ENCODE data around the gene VAV2. TPM values are rescaled to one million over a fixed set of nuclear protein-coding genes. Genes with fewer than 3 reads are reported as not detected.

VAV2 gene
- total RNA-seq, 1 experiment from 2014 or later, result 9.7 TPM

GRCh38 chr9:133906218-133906617 lies 85.9 kb downstream of the VAV2 start:
- POLR2A ChIA-PET (ENCODE audit: unreplicated experiment), result no interaction called here
- H3K4me1 ChIP-seq (ENCODE audit: insufficient read depth, low read length), result no peaks in the 10 kb centered on the region
- H3K9ac ChIP-seq (ENCODE audit: low read length), result no peak overlapping the region
- DNase-seq (no peak), ATAC-seq (no peak)
- H3K36me3 ChIP-seq (ENCODE audit: low read depth, low read length), result no peaks in the 10 kb centered on the region
- H3K4me3 ChIP-seq (ENCODE audit: low read length), result no peak overlapping the region
- H3K27me3 ChIP-seq (ENCODE audit: low read length), result no peaks in the 10 kb centered on the region
- BruUV-seq (replicated peaks), result no TSS peak
- CTCF ChIA-PET, result no interaction called here
- no peak overlapping the region for H3K27ac ChIP-seq (ENCODE audit: low read length)
- no peak for TF ChIP-seq EZH2 (IDR thresholded peaks at IDR 0.05; ENCODE audit: low read length, unreplicated experiment)
- TF ChIP-seq EZH2phosphoT487 (IDR thresholded peaks at IDR 0.05; ENCODE audit: borderline replicate concordance, low read length), result no peak
- TF ChIP-seq, protein P1, sequence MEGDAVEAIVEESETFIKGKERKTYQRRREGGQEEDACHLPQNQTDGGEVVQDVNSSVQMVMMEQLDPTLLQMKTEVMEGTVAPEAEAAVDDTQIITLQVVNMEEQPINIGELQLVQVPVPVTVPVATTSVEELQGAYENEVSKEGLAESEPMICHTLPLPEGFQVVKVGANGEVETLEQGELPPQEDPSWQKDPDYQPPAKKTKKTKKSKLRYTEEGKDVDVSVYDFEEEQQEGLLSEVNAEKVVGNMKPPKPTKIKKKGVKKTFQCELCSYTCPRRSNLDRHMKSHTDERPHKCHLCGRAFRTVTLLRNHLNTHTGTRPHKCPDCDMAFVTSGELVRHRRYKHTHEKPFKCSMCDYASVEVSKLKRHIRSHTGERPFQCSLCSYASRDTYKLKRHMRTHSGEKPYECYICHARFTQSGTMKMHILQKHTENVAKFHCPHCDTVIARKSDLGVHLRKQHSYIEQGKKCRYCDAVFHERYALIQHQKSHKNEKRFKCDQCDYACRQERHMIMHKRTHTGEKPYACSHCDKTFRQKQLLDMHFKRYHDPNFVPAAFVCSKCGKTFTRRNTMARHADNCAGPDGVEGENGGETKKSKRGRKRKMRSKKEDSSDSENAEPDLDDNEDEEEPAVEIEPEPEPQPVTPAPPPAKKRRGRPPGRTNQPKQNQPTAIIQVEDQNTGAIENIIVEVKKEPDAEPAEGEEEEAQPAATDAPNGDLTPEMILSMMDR (conservative IDR thresholded peaks at IDR 0.05; ENCODE audit: low read depth, low read length), result no peak
- no peaks in the 10 kb centered on the region for H3K9me3 ChIP-seq (ENCODE audit: low read length)
- H3K79me2 ChIP-seq (ENCODE audit: low read length), result peaks cover 8% of the 10 kb centered on the region; the same call in 1 of the 2 replicates
- H3F3A ChIP-seq (ENCODE audit: low read length, unreplicated experiment), result no peaks in the 10 kb centered on the region
- no peaks in the 10 kb centered on the region for H3K9me2 ChIP-seq (replicated peaks; ENCODE audit: low read length)
- intact Hi-C loops (cut with micrococcal nuclease), result no loop called here
- H3K4me2 ChIP-seq (ENCODE audit: low read length), result no peak overlapping the region
- H2AFZ ChIP-seq (ENCODE audit: low read length), result no peak overlapping the region
- no peaks in the 10 kb centered on the region for H4K20me1 ChIP-seq (ENCODE audit: low read length)

- Histone ChIP-seq H3K9me3 (ENCODE audit: low read length) (no peaks in the 10 kb centered on the region), H3K9me2 (replicated peaks; ENCODE audit: low read length) (no peaks in the 10 kb centered on the region), H3F3A (ENCODE audit: low read length, unreplicated experiment) (no peaks in the 10 kb centered on the region), H2AFZ (ENCODE audit: low read length) (no peak overlapping the region), H3K4me3 (ENCODE audit: low read length) (no peak overlapping the region), H3K4me1 (ENCODE audit: insufficient read depth, low read length) (no peaks in the 10 kb centered on the region), H4K20me1 (ENCODE audit: low read length) (no peaks in the 10 kb centered on the region), H3K27ac (ENCODE audit: low read length) (no peak overlapping the region), H3K27me3 (ENCODE audit: low read length) (no peaks in the 10 kb centered on the region), H3K79me2 (ENCODE audit: low read length) (peaks cover 8% of the 10 kb centered on the region; the same call in 1 of the 2 replicates), H3K4me2 (ENCODE audit: low read length) (no peak overlapping the region), H3K36me3 (ENCODE audit: low read depth, low read length) (no peaks in the 10 kb centered on the region), H3K9ac (ENCODE audit: low read length) (no peak overlapping the region)
- BruUV-seq (replicated peaks), result no TSS peak
- no peak for DNase-seq
- ChIA-PET POLR2A (ENCODE audit: unreplicated experiment) (no interaction called here), CTCF (no interaction called here)
- no peak for TF ChIP-seq EZH2 (IDR thresholded peaks at IDR 0.05; ENCODE audit: low read length, unreplicated experiment)
- TF ChIP-seq, protein P1 (conservative IDR thresholded peaks at IDR 0.05; ENCODE audit: low read depth, low read length), result no peak
- TF ChIP-seq EZH2phosphoT487 (IDR thresholded peaks at IDR 0.05; ENCODE audit: borderline replicate concordance, low read length), result no peak
- no peak for ATAC-seq
- intact Hi-C loops (cut with micrococcal nuclease), result no loop called here
These were observed 86.6 kb downstream of the VAV2 start for GRCh38 chr9:133905493-133905892.

GRCh38 chr9:133904346-133905090 lies 87.6 kb downstream of the VAV2 start:
- Histone ChIP-seq H3K4me2 (ENCODE audit: low read length) (no peak overlapping the region), H3K27ac (ENCODE audit: low read length) (no peak overlapping the region), H3K79me2 (ENCODE audit: low read length) (0 out of 2 replicates have a peak, but pooled peaks cover under 1% of the 10 kb centered on the region), H3K9me2 (replicated peaks; ENCODE audit: low read length) (no peaks in the 10 kb centered on the region), H3F3A (ENCODE audit: low read length, unreplicated experiment) (no peaks in the 10 kb centered on the region), H3K9me3 (ENCODE audit: low read length) (no peaks in the 10 kb centered on the region), H4K20me1 (ENCODE audit: low read length) (no peaks in the 10 kb centered on the region), H3K27me3 (ENCODE audit: low read length) (no peaks in the 10 kb centered on the region), H2AFZ (ENCODE audit: low read length) (no peak overlapping the region), H3K9ac (ENCODE audit: low read length) (no peak overlapping the region), H3K4me1 (ENCODE audit: insufficient read depth, low read length) (no peaks in the 10 kb centered on the region), H3K4me3 (ENCODE audit: low read length) (no peak overlapping the region), H3K36me3 (ENCODE audit: low read depth, low read length) (no peaks in the 10 kb centered on the region)
- TF ChIP-seq EZH2 (IDR thresholded peaks at IDR 0.05; ENCODE audit: low read length, unreplicated experiment), result no peak
- no peak for TF ChIP-seq EZH2phosphoT487 (IDR thresholded peaks at IDR 0.05; ENCODE audit: borderline replicate concordance, low read length)
- TF ChIP-seq, protein P1 (conservative IDR thresholded peaks at IDR 0.05; ENCODE audit: low read depth, low read length), result no peak
- ATAC-seq, result no peak
- no peak for DNase-seq
- ChIA-PET POLR2A (ENCODE audit: unreplicated experiment) (no interaction called here), CTCF (no interaction called here)
- intact Hi-C loops (cut with micrococcal nuclease), result no loop called here
- BruUV-seq (replicated peaks), result no TSS peak
